TTC549 (cell line): Measurements from ENCODE around the gene BICRAL.
"Not testable (repeated sequence)": the region's sequence is repeated elsewhere in the genome, so short reads cannot be mapped to it uniquely, and the experiment has no call there.

Source experiments
- FAIRE-seq: peaks from 2 replicates; lab custom pipeline; 2012; peaks lifted over from hg19 to GRCh38; lab: Jason Lieb, UNC

Gene BICRAL

DNA sequence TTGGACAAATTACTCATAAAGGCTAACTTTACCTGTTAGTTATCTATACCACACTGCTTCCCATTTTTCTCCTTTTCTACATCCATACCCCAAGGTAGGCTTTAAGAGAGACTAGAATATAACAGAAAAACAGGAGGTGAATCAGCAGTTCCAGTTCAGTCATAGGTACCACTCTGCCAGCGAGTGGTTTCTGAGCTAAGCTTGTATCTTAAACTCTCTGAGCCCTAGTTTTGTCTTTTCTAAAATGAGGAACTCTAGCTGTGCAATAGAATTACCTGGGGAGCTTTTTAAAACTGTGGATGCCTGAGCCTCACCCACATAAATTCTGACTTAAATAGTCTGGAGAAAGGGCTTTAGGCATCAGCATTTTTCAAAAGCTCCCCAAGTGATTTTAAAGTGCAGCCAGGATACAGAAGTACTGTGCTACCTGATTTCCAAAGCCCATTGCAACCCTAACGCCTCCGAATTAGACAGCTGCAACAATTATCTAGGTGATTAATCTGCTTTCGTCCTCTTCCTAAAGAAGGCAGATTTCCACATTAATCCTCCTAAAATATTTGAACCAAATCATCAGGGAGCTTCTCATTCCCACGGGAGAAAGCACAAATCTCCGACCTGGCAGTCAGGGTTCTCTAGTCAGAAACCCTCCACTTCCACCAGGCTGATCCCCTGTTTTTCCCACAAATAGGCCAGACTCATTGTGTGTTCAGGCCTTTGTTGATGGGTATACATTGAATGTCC is 60.2 kb downstream of the BICRAL start:
- no peak for FAIRE-seq

- FAIRE-seq: no peak
Observed at GRCh38 chr6:42845327-42845694, 63.5 kb downstream of the BICRAL start.

DNA sequence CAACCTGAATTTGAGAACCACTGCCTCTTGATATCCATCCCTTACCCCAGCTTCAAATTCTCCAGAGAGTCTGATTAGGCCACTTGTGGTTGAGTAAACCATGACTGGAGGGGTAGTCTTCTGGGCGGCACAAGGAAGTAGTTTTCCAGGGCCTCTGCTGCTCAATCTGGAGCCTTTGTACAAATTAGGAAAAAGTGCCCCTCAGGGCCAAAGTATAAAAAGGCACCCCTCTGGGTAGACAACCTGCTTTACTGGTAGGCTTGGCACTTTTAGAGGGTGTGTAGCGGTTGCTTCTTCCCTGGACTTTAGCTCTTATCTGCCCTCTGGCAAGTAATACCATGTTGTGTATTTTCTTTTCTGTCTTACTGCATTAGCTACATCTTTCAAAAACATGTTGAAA is 64.7 kb downstream of the BICRAL start:
- FAIRE-seq: no peak

DNA sequence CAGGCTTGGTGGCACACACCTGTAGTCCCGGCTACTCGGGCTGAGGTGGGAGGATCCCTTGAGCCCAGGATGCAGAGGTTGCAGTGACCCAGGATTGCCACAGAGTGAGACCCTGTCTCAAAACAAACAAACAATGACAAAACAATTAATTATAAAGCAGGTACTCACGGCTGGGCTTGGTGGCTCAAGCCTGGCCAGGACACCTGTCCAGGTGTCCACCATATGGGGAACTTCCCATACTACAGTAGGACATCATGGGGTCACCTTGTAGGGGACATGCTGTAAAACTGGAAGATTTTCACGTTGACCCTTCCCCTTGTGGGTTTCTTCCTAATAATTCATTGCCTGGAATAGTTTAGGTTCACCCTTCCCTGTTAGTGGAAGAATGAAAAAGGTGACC is 66.8 kb downstream of the BICRAL start:
- FAIRE-seq: no peak

- no peak for FAIRE-seq
Observed at GRCh38 chr6:42851599-42851998, 69.7 kb downstream of the BICRAL start.

DNA sequence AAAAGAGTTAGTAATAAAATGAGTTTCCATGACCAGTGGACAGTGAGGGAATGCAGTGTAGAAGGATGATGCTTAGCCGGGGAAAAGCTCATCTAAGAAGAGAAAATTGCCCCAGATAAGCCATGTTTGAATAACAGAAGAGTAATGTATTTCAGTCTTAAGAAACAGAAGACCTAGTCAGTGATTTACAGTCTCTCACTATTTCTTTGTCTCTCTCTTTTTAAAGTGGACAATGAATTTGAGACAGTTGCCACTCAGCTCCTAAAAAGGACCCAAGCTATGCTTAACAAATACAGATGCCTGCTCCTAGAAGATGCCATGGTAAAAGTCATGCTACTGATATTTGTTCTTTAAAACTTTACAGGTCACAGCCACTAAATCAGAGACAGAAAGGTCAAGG is 78.2 kb downstream of the BICRAL start:
- no peak for FAIRE-seq

- no peak for FAIRE-seq
Observed at GRCh38 chr6:42860481-42860880, 78.6 kb downstream of the BICRAL start.

DNA sequence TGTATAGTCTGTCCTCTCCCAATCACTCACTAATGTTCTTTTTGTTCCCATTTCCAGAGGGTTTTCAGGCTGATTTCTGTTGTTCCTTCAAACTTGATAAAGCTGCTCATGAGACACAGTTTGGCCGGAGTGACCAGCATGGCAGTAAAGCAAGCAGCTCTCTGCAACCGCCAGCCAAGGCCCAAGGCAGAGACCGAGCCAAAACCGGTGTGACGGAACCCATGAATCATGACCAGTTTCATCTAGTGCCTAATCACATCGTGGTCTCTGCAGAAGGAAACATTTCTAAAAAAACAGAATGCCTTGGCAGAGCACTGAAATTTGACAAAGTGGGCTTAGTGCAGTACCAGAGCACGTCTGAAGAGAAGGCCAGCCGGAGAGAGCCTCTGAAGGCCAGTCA is 82.8 kb downstream of the BICRAL start:
- no peak for FAIRE-seq

DNA sequence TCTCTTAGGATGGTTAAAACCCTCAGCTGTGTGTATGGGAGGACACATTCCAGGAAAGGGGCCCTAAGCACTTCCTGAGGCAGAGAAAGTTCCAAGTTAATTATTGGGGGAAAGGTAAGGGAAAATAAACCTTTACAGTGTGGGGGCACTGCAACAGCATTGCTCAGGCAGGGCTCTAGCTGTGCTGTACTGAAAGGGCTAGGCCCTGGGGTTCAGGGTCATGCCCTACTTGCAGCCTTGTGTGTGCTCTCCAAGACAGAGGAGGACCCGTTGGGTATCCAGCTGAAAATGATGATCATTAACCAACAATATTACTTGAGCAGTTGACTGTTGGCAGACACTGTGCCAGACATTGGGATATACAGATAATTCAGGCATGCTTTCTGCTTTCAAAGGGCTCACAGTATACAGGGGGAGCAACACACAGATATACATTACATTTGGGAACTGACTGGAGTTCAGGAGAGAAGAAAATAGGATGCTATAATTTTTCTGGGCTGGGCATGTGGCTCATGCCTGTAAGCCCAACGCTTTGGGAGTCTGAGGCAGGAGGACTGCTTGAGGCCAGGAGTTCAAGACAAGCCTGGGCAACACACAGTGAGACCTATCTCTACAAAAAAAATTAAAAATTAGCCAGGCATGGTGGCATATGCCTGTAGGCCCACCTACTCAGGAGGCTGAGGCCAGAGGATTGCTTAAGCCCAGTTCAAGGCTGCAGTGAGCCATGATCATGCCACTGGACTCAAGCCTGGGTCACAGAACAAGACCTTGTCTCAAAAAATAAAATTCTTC is 88.5 kb downstream of the BICRAL start:
- FAIRE-seq: no peak

- FAIRE-seq: no peak
Observed at GRCh38 chr6:42871711-42872110, 89.9 kb downstream of the BICRAL start.

DNA sequence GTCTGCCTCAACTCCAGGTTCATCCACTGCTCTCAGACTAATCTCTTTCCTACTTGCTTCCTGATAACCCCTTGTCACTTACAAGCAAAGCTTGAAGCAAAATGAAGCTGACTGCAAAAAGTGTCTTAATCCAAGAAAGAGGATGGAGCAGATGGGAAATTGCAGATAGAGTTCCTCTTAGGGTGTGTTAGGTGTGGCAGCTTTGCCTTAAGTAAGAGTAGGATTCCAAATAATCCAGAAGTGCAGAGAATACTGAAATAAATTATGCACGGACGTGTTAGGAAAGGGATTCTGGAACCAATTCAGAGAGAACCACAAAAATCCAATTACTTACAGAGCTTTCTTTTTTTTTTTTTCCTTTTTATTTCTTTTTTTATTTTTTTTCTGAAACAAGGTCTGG is 91.5 kb downstream of the BICRAL start:
- no peak for FAIRE-seq

GRCh38 chr6:42877695-42878094 is 95.8 kb downstream of the BICRAL start:
- FAIRE-seq: no peak

- no peak for FAIRE-seq
Observed at GRCh38 chr6:42879372-42880239, 97.8 kb downstream of the BICRAL start, which contains the start of gene RPL7L1. Gene RPL7L1 (plus strand): TSS chr6:42879616. CDS start chr6:42879911, 295 bp downstream.

GRCh38 chr6:42880240-42880817 is 98.5 kb downstream of the BICRAL start:
- FAIRE-seq: not testable (repeated sequence)

DNA sequence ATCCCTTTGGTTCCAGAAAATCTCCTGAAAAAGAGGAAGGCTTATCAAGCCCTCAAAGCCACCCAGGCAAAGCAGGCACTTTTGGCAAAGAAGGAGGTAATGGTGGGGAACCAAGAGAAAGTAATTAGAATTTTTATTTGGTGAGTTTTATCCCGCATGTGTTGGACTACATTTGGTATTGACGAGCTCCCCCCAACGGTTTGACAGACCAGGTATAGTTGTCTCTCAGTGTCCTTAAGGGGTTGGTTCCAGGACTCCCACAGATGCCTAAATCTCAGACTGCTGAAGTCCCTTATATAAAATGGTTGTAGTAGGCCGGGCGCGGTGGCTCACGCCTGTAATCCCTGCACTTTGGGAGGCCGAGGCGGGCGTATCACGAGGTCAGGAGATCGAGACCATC is 99.0 kb downstream of the BICRAL start:
- FAIRE-seq: not testable (repeated sequence)

GRCh38 chr6:42885702-42886101 is 103.8 kb downstream of the BICRAL start:
- FAIRE-seq: no peak

- FAIRE-seq: not testable (repeated sequence)
Observed at GRCh38 chr6:42888201-42888600, 106.3 kb downstream of the BICRAL start.

- no peak for FAIRE-seq
Observed at GRCh38 chr6:42889815-42890214, 108.0 kb downstream of the BICRAL start.

- no peak for FAIRE-seq
Observed at GRCh38 chr6:42890311-42891198, 108.7 kb downstream of the BICRAL start.

GRCh38 chr6:42891199-42891722 is 109.4 kb downstream of the BICRAL start:
- FAIRE-seq: no peak
